HG03097 (cell line): Measurements from ENCODE around the gene ADCY10.

Source experiments
- ATAC-seq: cut with Tn5 transposase; IDR thresholded peaks from one replicate; pipeline ENCODE4 v1.9.1; 2021; ENCODE audit not compliant: unreplicated experiment, low FRiP score

The ADCY10 gene

GRCh38 chr1:167790117-167790516 is 123.8 kb downstream of the ADCY10 start:
- ATAC-seq, result no peak

- no peak for ATAC-seq
Measured at GRCh38 chr1:167789501-167789900, 124.4 kb downstream of the ADCY10 start.

DNA sequence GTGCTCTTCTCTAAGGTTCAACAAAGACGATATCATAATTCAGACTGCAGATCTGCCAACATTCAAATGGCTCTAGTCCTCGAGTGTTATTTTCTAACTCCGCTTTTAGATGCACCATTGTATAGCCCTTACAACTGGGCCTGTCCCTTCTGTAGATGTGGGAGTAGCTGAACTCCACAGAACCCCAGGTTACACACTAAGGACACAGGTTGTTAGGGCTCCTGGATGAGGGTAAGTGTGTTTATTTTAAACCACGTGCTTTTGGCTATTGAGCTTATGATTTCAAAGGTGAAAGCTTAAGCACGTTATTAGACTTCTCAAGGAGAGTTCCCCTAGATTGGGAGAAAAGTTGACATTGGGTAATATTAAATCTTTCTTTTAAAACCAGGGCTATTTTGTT is 127.4 kb downstream of the ADCY10 start:
- no peak for ATAC-seq

DNA sequence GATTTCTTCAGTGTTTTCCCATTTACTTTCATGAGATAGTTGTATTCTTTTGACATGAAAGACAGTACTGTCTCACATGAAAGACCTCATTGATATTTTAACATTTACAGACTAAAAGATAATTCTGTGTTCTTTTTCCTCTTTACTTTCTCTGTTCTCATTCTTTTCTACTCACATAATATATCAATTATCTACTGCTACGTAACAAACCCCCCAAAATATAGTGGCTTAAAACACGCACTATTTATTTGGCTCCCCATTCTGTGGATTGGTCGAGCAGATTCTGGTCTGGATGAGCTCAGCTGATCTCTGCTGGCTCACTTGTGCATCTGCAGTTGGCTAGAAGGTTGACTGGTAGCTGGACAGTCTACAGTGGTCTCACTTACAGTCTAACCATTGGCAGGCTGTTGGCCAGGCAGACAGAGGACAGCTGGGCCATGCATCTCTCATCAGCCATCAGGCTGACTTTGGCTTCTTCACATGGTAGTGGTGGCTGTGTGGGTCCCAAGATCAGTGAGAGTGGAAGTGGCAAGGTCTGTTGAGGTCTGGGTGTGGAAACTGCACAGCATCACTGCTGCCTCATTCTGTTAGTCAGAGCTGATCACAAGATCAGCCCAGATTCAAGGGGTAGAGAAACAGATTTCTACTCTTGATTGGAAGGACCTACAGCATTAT is 128.9 kb downstream of the ADCY10 start:
- ATAC-seq, result no peak

DNA sequence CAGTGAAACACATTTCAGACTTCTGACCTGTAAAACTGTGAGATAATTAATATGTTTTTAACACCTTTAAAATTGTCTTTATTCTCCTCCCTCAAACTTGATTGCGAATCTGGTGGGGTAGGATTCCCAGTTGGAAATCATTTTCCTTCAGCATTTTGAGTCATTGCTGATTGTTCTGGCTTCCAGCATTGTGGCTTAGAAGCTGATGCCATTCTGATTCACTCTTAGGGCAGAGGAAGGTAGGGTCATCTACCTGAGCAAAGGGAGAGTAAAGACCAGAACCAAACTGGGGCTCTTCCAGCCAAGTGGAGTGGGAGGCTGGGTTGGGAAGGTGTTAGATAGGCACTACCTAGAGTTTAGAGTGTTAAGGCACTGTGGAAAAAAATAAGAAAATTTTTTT is 131.0 kb downstream of the ADCY10 start:
- ATAC-seq, result no peak

DNA sequence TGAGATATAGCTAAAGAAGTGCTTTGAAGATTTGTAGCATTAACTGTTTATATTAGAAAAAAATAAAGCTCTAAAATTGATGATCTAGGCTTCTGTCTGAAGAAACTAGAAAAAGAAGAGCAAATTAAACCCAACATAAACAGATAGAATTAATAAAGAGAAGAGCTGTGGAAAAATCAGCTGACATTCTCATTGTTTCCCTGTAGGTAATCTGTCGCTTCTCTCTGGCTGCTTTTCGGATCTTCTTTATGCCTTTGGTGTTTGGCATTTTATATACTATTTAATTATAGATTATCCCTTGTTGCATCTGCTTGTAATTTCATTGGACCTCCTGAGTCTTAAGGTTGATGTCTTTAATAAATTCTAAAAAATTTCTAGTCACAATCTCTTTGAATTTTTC is 132.4 kb downstream of the ADCY10 start:
- no peak for ATAC-seq

GRCh38 chr1:167777269-167777650 is 136.7 kb downstream of the ADCY10 start:
- ATAC-seq, result no peak

DNA sequence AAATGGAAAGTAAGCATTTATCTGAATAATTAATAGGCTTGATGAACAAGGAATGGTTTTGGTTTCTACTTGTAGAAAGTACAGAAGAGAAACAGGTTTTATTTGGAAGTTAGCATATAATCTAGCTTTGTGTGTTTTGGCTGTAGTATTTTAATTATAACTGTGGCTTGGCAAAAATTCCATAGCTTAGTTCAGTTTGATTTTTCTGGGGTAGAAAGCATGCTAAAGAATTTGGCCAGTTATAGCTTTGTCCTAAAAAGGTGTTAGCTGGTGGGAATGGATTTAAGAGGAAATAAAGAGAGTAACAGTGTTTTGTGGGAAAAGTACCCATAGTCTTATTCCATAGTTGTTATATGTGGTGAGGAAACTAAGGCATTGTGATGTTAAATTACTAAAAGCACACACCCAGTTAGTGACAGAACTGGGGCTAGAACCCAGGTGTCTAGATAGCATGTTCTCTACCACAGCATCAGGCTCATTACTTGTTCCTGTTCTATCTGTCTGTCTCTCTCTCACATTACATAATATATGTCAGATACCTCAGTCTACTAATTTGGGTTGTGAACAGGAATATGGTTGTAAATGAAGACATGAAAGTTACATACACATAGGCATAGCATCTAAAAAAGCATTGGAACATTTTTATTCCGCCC is 137.2 kb downstream of the ADCY10 start:
- ATAC-seq, result no peak

- ATAC-seq, result no peak
Measured at GRCh38 chr1:167776151-167776550, 137.8 kb downstream of the ADCY10 start.

DNA sequence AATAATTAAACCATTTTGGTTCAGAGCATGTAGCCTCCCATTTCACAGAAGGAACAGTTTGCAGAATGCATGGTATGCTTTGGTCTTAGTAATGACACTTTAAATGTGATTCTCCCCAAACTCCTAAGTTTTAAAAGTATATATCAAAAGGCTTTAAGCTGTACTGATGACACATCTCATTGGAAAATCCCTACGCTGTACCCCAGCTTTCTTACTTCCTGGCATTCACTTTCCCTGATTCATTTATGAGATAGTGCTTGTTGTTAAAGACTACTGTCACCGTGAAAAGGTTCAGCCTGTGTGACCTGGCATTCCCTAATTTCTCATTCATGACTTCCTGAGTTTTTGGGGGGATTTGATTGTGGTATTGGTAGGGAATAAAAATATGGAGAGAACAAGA is 138.8 kb downstream of the ADCY10 start:
- no peak for ATAC-seq

DNA sequence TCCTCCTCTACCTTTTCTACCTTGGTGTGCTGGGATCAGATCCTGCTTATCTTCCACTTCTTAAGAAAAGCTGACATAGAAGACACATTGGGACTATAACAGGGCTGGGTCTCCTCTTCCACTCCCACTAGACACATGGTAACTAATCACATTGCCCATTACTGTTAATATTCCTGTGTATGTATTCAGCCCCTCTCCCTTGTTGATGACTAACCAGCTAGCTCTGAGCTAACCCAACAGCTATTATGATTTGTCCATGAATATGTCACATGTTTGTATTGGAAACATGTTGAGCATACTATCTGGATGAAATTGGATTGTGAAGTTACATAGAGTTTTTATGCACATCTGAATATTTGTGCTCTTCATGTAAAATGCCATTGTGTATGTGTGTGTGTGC is 139.2 kb downstream of the ADCY10 start:
- no peak for ATAC-seq

DNA sequence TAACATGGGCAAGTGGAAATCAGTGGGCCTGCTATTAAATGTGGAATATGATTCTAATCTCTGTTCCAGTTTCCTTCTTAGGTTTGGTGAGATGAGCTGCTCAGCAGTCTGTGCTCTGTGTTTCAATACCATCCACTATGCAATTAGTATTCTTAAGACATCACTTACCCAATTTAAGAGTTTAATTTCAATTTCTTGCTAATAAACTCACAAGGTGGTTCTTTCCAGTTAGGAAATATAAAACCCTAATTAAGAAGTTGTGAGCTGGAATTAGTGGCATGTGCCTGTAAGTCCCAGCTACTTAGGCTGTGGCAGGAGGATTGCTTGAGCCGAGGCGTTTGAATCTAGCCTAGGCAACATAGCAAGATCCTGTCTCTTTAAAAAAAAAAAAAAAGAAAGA is 140.4 kb downstream of the ADCY10 start:
- ATAC-seq, result no peak

- no peak for ATAC-seq
Measured at GRCh38 chr1:167772436-167772835, 141.5 kb downstream of the ADCY10 start.

DNA sequence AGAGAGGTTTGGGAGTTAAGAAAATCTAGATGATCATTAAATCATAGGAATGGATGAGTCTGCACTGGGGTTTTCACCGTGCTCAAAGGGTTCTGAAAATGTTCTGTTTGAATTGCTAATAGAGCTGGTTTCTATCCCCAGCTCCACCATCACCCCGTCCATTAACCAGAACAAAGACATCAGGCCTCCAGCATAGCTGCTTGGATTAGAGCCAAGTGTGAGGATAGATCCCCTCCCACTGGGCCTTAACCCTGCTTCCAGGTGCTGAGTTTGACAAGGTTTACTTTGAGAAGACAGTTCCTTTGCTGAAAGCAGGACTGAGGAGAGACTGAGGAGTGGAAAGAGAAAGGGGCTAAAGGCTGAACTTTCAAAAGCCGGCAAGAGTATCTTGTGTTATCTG is 143.8 kb downstream of the ADCY10 start:
- ATAC-seq, result no peak

- no peak for ATAC-seq
Measured at GRCh38 chr1:167767761-167768160, 146.2 kb downstream of the ADCY10 start.

DNA sequence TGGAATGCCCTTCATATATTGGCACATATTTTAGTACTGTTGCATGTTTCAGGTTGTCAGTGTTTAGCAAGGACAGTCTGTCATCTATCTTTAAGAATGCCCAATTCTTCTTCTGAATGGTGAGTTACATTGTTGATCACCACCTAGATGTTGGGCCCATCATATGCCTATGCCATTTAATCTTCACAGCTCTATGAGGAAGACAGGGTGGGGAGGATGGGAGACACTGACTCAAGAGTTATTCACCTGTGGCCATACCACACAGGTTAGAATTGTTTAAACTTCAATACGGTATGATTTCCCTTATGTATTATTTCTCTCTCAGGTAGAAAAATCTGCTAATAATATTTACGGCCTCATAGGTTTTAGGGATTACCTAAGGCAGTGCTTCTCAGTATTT is 147.4 kb downstream of the ADCY10 start:
- ATAC-seq, result no peak

- ATAC-seq, result no peak
Measured at GRCh38 chr1:167765496-167765895, 148.4 kb downstream of the ADCY10 start.

GRCh38 chr1:167764458-167765330 is 149.2 kb downstream of the ADCY10 start:
- no peak for ATAC-seq

DNA sequence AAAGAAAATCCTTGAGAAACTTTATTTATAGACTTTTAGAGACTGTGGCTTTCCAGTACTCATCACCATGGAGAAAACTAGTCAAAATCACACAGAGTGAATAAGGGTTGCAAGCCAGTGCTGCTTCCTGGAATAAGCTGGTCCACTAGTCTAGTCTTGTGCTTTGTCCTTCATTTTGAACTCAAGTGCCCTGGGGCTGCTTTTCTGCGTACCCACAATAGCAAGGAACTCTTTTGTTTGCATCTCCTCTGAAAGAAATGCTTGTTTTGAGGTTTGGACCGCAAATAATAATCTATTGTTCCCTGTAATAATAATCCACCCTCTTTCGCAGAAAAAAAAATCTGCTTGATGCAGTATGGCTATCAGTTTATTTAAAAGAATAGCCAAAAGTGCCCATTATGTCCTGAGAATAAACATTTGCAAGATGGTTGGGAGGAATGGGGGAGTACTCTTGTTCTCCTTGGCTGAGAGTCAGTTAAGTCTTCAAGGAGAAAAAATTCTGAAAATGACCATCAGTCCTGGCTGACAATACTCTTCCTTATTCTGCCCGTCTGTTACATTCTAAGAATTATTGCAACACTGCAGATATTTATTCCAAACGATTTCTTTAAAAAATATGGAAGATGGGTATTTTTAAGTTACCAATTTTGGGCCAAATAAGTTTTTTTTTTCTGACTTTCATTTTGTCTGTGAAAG is 150.3 kb downstream of the ADCY10 start:
- no peak for ATAC-seq

DNA sequence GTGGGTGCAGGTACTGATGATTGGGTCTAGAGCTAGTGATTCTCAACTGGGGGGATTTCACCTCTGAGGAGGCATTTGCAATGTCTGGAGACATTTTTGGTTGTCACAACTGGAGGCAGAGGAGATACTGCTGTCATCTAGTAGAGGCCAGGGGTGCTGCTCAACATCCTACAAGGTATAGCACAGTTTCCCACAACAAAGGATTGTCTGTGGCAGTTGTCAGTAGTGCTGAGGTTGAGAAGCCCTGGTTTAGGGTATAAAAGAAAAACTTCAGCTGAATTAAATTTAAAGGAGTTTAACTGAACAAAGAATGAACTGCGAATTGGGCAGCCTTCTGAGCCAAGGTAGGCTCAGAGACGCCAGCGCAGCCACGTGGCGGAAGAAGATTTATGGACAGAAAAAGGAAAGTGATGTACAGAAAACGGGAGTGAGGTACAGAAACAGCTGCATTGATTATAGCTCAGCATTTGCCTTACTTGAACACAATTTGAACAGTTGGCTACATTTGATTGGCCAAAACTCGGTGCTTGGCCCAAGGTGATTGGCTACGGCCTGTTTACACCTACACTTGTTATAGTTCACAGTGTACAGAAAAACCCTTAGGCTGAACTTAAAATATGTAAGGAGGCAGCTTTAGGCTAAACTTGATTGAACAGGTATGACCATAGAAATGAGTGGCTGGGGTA is 151.7 kb downstream of the ADCY10 start:
- ATAC-seq, result no peak
